IMR-90 (cell line): Measurements from ENCODE around the gene C5AR1. TPM values are rescaled to one million over a fixed set of nuclear protein-coding genes. Genes with fewer than 3 reads are reported as not detected.
A peak's percentile ranks its signal among the peaks of the same experiment; 100 is the strongest.

Experiments
- ATAC-seq: fragments of 200-7000 bp; cut with Tn5 transposase; 2 replicates; pipeline ENCODE4 v1.9.1; 2020; ENCODE audit warnings: low read depth, mild to moderate bottlenecking, moderate library complexity
- BruUV-seq: library from RNA; stranded (reverse); fragments of 400-500 nt; replicated peaks from 2 replicates; lab custom pipeline; 2021; lab: Mats Ljungman, UMichigan
- CTCF ChIA-PET: fragments of 300-600 bp; formaldehyde crosslinking; extraction: SDS; loops from one replicate; lab custom pipeline; 2021; ENCODE audit warnings: antibody characterized with exemption; lab: Yijun Ruan, JAX
- POLR2A ChIA-PET: fragments of 300-600 bp; sonication (Branson Sonifier 250); formaldehyde crosslinking; loops from one replicate; lab custom pipeline; 2022; ENCODE audit warnings: antibody characterized with exemption; ENCODE audit not compliant: unreplicated experiment; lab: Charles Lee
- DNase-seq: peaks from one replicate; pipeline ENCODE4 v3.0.0; 2013
- H2AFZ ChIP-seq: replicated peaks from 2 replicates; pipeline ENCODE3; 2013; ENCODE audit warnings: low read length, mild to moderate bottlenecking; ENCODE audit not compliant: poor library complexity
- H2AK5ac ChIP-seq: 2 replicates; pipeline ENCODE4 v1.6.1; 2013; ENCODE audit warnings: low read depth, low read length, inconsistent platforms
- H2AK9ac ChIP-seq: replicated peaks from 2 replicates; pipeline ENCODE3; 2013; ENCODE audit warnings: mild to moderate bottlenecking, low read depth, low read length, moderate library complexity; ENCODE audit not compliant: poor library complexity
- H2BK120ac ChIP-seq: 2 replicates; pipeline ENCODE4 v1.6.1; 2013; ENCODE audit warnings: low read depth, low read length, inconsistent platforms
- H2BK15ac ChIP-seq: 3 replicates; pipeline ENCODE4 v1.6.1; 2013; ENCODE audit warnings: low read depth, low read length, inconsistent platforms
- H2BK20ac ChIP-seq: 2 replicates; pipeline ENCODE4 v1.6.1; 2013; ENCODE audit warnings: low read depth, mild to moderate bottlenecking, inconsistent platforms, low read length, moderate library complexity
- H2BK5ac ChIP-seq: 2 replicates; pipeline ENCODE4 v1.6.1; 2013; ENCODE audit warnings: mild to moderate bottlenecking, low read depth, low read length, inconsistent platforms; ENCODE audit not compliant: poor library complexity, severe bottlenecking
- H3K14ac ChIP-seq: replicated peaks from 2 replicates; pipeline ENCODE4 v1.6.1; 2013; ENCODE audit warnings: low read depth, low read length, inconsistent platforms
- H3K18ac ChIP-seq: 2 replicates; pipeline ENCODE4 v1.6.1; 2013; ENCODE audit warnings: low read depth, low read length, control low read depth
- H3K23ac ChIP-seq: 2 replicates; pipeline ENCODE4 v1.6.1; 2013; ENCODE audit warnings: low read depth, low read length, inconsistent platforms
- H3K27ac ChIP-seq: 2 replicates; pipeline ENCODE4 v1.5.1; 2013; ENCODE audit warnings: mild to moderate bottlenecking, control low read depth, low read length; ENCODE audit not compliant: insufficient read depth
- H3K27me3 ChIP-seq: 2 replicates; pipeline ENCODE4 v1.6.1; 2013; ENCODE audit warnings: low read length; ENCODE audit not compliant: control insufficient read depth, insufficient read depth
- H3K36me3 ChIP-seq: 2 replicates; pipeline ENCODE4 v1.6.1; 2013; ENCODE audit warnings: low read length, mixed read lengths; ENCODE audit not compliant: control insufficient read depth, insufficient read depth
- H3K4ac ChIP-seq: 2 replicates; pipeline ENCODE4 v1.6.1; 2013; ENCODE audit warnings: low read depth, low read length, inconsistent platforms
- H3K4me1 ChIP-seq: 2 replicates; pipeline ENCODE4 v1.6.1; 2013; ENCODE audit warnings: low read length, mixed read lengths; ENCODE audit not compliant: control insufficient read depth, insufficient read depth
- H3K4me2 ChIP-seq: 2 replicates; pipeline ENCODE4 v1.6.1; 2013; ENCODE audit warnings: low read depth, mild to moderate bottlenecking, control low read depth, low read length, moderate library complexity
- H3K4me3 ChIP-seq: 2 replicates; pipeline ENCODE4 v1.5.1; 2013; ENCODE audit warnings: low read depth, mild to moderate bottlenecking, control low read depth, low read length, moderate library complexity; ENCODE audit not compliant: insufficient read depth
- H3K56ac ChIP-seq: 2 replicates; pipeline ENCODE4 v1.6.1; 2013; ENCODE audit warnings: low read length, inconsistent platforms; ENCODE audit not compliant: insufficient read depth; ENCODE audit errors: extremely low read depth
- H3K79me1 ChIP-seq, 2 experiments: 2 replicates each; pipeline ENCODE4 v1.6.1; 2013; ENCODE audit warnings: low read length in 2 of 2, inconsistent platforms in 1 of 2, low read depth in 1 of 2
- H3K9ac ChIP-seq: 2 replicates; pipeline ENCODE4 v1.6.1; 2013; ENCODE audit warnings: low read depth, low read length, control low read depth
- H3K9me1 ChIP-seq: 2 replicates; pipeline ENCODE4 v1.6.1; 2013; ENCODE audit warnings: low read length, inconsistent platforms; ENCODE audit not compliant: insufficient read depth
- H3K9me3 ChIP-seq: 2 replicates; pipeline ENCODE4 v1.6.1; 2013; ENCODE audit warnings: low read length; ENCODE audit not compliant: control insufficient read depth, insufficient read depth
- H4K20me1 ChIP-seq: 2 replicates; pipeline ENCODE4 v1.6.1; 2013; ENCODE audit warnings: low read length, inconsistent platforms; ENCODE audit not compliant: insufficient read depth
- H4K5ac ChIP-seq: 2 replicates; pipeline ENCODE4 v1.6.1; 2013; ENCODE audit warnings: mild to moderate bottlenecking, low read depth, low read length, control low read depth
- H4K8ac ChIP-seq, 2 experiments: 2 replicates each; pipeline ENCODE4 v1.6.1; 2013; ENCODE audit warnings: low read depth in 2 of 2, low read length in 2 of 2, control low read depth in 1 of 2, inconsistent platforms in 1 of 2
- H4K91ac ChIP-seq: 2 replicates; pipeline ENCODE4 v1.6.1; 2013; ENCODE audit warnings: low read depth, low read length, inconsistent platforms; ENCODE audit not compliant: insufficient read depth
- BHLHE40 ChIP-seq: fragments of 150-350 bp; IDR thresholded peaks from 2 replicates; pipeline ENCODE4 v1.6.1; 2016; ENCODE audit warnings: mild to moderate bottlenecking, low read depth, low read length
- CEBPB ChIP-seq: IDR thresholded peaks from 2 replicates; pipeline ENCODE4 v1.6.1; 2012; ENCODE audit warnings: low read depth, low read length, improper control_type of control experiment
- CHD1 ChIP-seq: IDR thresholded peaks from 2 replicates; pipeline ENCODE4 v1.6.1; 2012; ENCODE audit warnings: low read depth, low read length, improper control_type of control experiment
- FOS ChIP-seq: fragments of 150-350 bp; IDR thresholded peaks from 2 replicates; pipeline ENCODE4 v1.6.1; 2016; ENCODE audit warnings: low read depth, low read length
- MAFK ChIP-seq: IDR thresholded peaks from 2 replicates; pipeline ENCODE4 v1.6.1; 2012; ENCODE audit warnings: low read depth, low read length, improper control_type of control experiment
- MAZ ChIP-seq: IDR thresholded peaks from 2 replicates; pipeline ENCODE4 v1.6.1; 2012; ENCODE audit warnings: low read depth, mild to moderate bottlenecking, low read length, improper control_type of control experiment, moderate library complexity, borderline replicate concordance
- MXI1 ChIP-seq: IDR thresholded peaks from 2 replicates; pipeline ENCODE4 v1.6.1; 2012; ENCODE audit warnings: low read depth, mild to moderate bottlenecking, low read length, moderate library complexity, borderline replicate concordance
- NFE2L2 ChIP-seq: fragments of 150-350 bp; IDR thresholded peaks from 2 replicates; pipeline ENCODE4 v1.6.1; 2016; ENCODE audit warnings: low read depth, mild to moderate bottlenecking, low read length
- POLR2A ChIP-seq: IDR thresholded peaks from 2 replicates; pipeline ENCODE4 v1.6.1; 2012; ENCODE audit warnings: mild to moderate bottlenecking, low read depth, low read length
- RAD21 ChIP-seq: IDR thresholded peaks from 2 replicates; pipeline ENCODE4 v1.6.1; 2012; ENCODE audit warnings: low read length, improper control_type of control experiment
- RCOR1 ChIP-seq: IDR thresholded peaks from 2 replicates; pipeline ENCODE4 v1.6.1; 2012; ENCODE audit warnings: mild to moderate bottlenecking, low read length, improper control_type of control experiment; ENCODE audit not compliant: insufficient replicate concordance
- RFX5 ChIP-seq: IDR thresholded peaks from 2 replicates; pipeline ENCODE4 v1.8.0; 2012; ENCODE audit warnings: low read depth, mild to moderate bottlenecking, low read length, moderate library complexity
- SMC3 ChIP-seq: fragments of 150-350 bp; IDR thresholded peaks from 2 replicates; pipeline ENCODE4 v1.6.1; 2016; ENCODE audit warnings: low read depth, mild to moderate bottlenecking, antibody characterized with exemption, low read length, moderate library complexity
- WGBS, 2 experiments: methylation state at CpG; one replicate each; pipeline versions ENCODE4 v1.1.5 to v1.1.7; 2013; ENCODE audit warnings: missing lambda C conversion rate in 2 of 2; ENCODE audit not compliant: insufficient read length in 1 of 2; ENCODE audit errors: extremely low coverage in 2 of 2; 5-methylcytosine and 5-hydroxymethylcytosine counted together
- dilution Hi-C: fragments of 300-500 bp; cut with HindIII; formaldehyde crosslinking; loops from one replicate; pipeline ENCODE4 v1.14.3; 2018; ENCODE audit warnings: low sequenced_read_pairs; ENCODE audit not compliant: unreplicated experiment
- in situ Hi-C: fragments of 300-500 bp; cut with MboI; formaldehyde crosslinking; loops from 3 replicates; pipeline ENCODE4 v1.14.3; 2019; ENCODE audit warnings: low sequenced_read_pairs, inconsistent platforms, mixed read lengths
- intact Hi-C: fragments of 100-400 bp; cut with micrococcal nuclease; formaldehyde crosslinking; loops from 2 replicates; pipeline ENCODE4 v1.10.0; 2022
- polyA plus RNA-seq, 3 experiments: library from polyadenylated mRNA; depleted of rRNA; stranded (reverse); fragments of >200 nt; gene quantifications; 2 replicates each; pipeline ENCODE4 v1.2.3, GENCODE V29; 2012; ENCODE audit warnings: low replicate concordance in 1 of 3
- total RNA-seq: library from RNA; depleted of rRNA; stranded (reverse); fragments of >200 nt; gene quantifications from 2 replicates; pipeline ENCODE4 v1.2.3, GENCODE V29; 2012
- TF ChIP-seq, protein P1 (sequence below): fragments of 150-350 bp; IDR thresholded peaks from 2 replicates; pipeline ENCODE4 v1.6.1; 2017; ENCODE audit warnings: mild to moderate bottlenecking, antibody characterized with exemption, low read length, low read depth
- TF ChIP-seq, protein P2 (sequence below): fragments of 150-350 bp; IDR thresholded peaks from 2 replicates; pipeline ENCODE4 v1.6.1; 2016; ENCODE audit warnings: low read depth, mild to moderate bottlenecking, low read length, moderate library complexity, borderline replicate concordance

C5AR1 gene
- total and polyA plus RNA-seq, 2 of the 4 experiments (the other 2 are of a cell fraction) = under 0.01 to 1.0 TPM

DNA sequence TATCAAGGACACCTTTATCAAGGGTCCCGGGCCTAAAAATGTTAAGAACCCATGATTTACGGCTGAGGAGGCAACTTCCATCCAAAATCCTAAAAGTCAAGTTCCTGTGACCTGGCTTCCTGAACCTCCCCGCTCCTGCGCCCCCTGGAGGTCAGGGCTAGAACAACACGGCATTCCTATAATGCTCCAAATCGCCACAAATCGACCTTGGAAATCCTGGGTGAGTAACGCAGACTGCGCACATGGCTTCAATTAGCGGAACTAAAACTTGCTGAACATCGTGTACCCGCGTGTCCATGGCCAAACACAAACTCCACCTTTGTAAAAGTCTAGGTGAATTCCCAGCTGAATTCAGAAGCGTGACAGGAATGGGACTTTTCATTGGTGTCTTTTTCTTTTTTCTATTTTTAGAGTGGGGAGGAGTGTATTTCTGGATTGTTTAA is 4.3 kb upstream of the C5AR1 start:
- peak overlapping the region; percentile 87 for H2AFZ ChIP-seq
- H3K56ac ChIP-seq = 0 out of 2 replicates have a peak overlapping the region, but pooled peaks have one; percentile 21
- H3K9me1 ChIP-seq = no peaks in the 10 kb centered on the region
- DNase-seq (peak; percentile 90), ATAC-seq (peak; percentile 98)
- peak overlapping the region; percentile 77; the same call in 1 of the 2 replicates for H2BK20ac ChIP-seq
- H3K18ac ChIP-seq = peak overlapping the region; percentile 53; the same call in 1 of the 2 replicates
- CTCF ChIA-PET = interaction anchor here (0.6 to 1.2 kb wide), 3 partner anchors 9 to 85 kb away, joined by 3 read pairs; no protein-coding TSS in a partner anchor
- H4K91ac ChIP-seq = no peak overlapping the region
- no peaks in the 10 kb centered on the region for H4K20me1 ChIP-seq
- H4K5ac ChIP-seq = no peak overlapping the region
- H2AK5ac ChIP-seq = no peak overlapping the region
- no peaks in the 10 kb centered on the region for H3K9me3 ChIP-seq
- peak overlapping the region; percentile 47 for H2AK9ac ChIP-seq
- intact Hi-C loops = loop anchor here (5.0 kb wide), 2 partner anchors 42 to 392 kb away; partner anchors contain the start of gene DHX34
- POLR2A ChIA-PET = no interaction called here
- peak overlapping the region; percentile 71 for H3K4ac ChIP-seq
- H3K27me3 ChIP-seq = no peaks in the 10 kb centered on the region
- dilution Hi-C loops = no loop called here
- WGBS, 2 experiments = 3% methylated on average over 5 of the region's 14 CpGs; no CpG with 5 or more reads in 1 of the 2 experiments
- 0 out of 2 replicates have a peak overlapping the region, but pooled peaks have one; percentile 22 for H3K27ac ChIP-seq
- no peak overlapping the region for H3K9ac ChIP-seq
- in situ Hi-C loops = no loop called here
- BruUV-seq = no TSS peak
- peak overlapping the region; percentile 47 for H2BK5ac ChIP-seq
- H3K79me1 ChIP-seq = no peaks in the 10 kb centered on the region
- peak overlapping the region; percentile 90 for H2BK120ac ChIP-seq
- no peaks in the 10 kb centered on the region for H3K4me1 ChIP-seq
- no peak overlapping the region; the same call in 2 of the 3 replicates for H2BK15ac ChIP-seq
- H4K8ac ChIP-seq = peak overlapping the region in 1 of 2 experiments; percentile 57; a peak in 1 of 4 replicates
- peak overlapping the region; percentile 53 for H3K14ac ChIP-seq
- H3K4me2 ChIP-seq = peak overlapping the region; percentile 85
- H3K4me3 ChIP-seq = peak overlapping the region; percentile 22; the same call in 1 of the 2 replicates
- H3K23ac ChIP-seq = peak overlapping the region; percentile 81; the same call in 1 of the 2 replicates
- no peaks in the 10 kb centered on the region for H3K36me3 ChIP-seq
- TF ChIP-seq BHLHE40 (peak; percentile 51; the same call in 1 of the 2 replicates), RCOR1 (no peak), CEBPB (no peak), MAFK (0 out of 2 replicates have a peak, but pooled peaks have one; percentile 15), NFE2L2 (no peak), RFX5 (no peak), FOS (peak; percentile 30; the same call in 1 of the 2 replicates), MXI1 (peak; percentile 91), MAZ (peak; percentile 31; the same call in 1 of the 2 replicates), POLR2A (no peak), RAD21 (peak; percentile 52), SMC3 (peak; percentile 48), CHD1 (no peak)
- TF ChIP-seq, protein P1, sequence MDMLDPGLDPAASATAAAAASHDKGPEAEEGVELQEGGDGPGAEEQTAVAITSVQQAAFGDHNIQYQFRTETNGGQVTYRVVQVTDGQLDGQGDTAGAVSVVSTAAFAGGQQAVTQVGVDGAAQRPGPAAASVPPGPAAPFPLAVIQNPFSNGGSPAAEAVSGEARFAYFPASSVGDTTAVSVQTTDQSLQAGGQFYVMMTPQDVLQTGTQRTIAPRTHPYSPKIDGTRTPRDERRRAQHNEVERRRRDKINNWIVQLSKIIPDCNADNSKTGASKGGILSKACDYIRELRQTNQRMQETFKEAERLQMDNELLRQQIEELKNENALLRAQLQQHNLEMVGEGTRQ = no peak
- TF ChIP-seq, protein P2, sequence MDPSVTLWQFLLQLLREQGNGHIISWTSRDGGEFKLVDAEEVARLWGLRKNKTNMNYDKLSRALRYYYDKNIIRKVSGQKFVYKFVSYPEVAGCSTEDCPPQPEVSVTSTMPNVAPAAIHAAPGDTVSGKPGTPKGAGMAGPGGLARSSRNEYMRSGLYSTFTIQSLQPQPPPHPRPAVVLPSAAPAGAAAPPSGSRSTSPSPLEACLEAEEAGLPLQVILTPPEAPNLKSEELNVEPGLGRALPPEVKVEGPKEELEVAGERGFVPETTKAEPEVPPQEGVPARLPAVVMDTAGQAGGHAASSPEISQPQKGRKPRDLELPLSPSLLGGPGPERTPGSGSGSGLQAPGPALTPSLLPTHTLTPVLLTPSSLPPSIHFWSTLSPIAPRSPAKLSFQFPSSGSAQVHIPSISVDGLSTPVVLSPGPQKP = no peak
